Measurements from ENCODE around the gene CCDC74B. TPM values are rescaled to one million over a fixed set of nuclear protein-coding genes. Genes with fewer than 3 reads are reported as not detected.

CCDC74B gene
- total RNA-seq, 1 donor from 2014 or later = 8.8 TPM

DNA sequence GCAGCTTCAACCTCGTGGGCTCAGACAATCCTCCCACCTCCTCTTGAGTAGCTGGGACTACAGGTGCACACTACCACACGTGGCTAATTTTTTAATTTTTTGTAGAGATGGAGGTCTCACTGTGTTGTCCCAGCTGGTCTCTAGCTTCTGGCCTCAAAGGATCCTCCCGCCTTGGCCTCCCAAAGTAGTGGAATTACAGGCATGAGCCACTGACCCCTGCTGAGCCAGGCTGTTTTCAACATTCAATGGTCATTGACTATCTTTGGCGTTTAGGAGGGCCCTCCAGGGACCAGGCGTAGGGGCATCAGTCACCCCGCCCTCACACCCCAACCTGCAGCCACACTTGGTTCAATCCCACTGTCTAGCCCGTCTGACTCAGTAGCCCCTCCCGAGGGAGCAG, 42.4 kb upstream of the CCDC74B start:
- H2AFZ ChIP-seq (replicated peaks) = no peak overlapping the region
- no peaks in the 10 kb centered on the region for H4K20me1 ChIP-seq (ENCODE audit: low read depth)
- no peak overlapping the region for H3K4me3 Mint-ChIP-seq
- peaks cover 14% of the 10 kb centered on the region for H3K4me1 ChIP-seq
- no peaks in the 10 kb centered on the region for H3K36me3 ChIP-seq
- H3F3A ChIP-seq (ENCODE audit: low read depth) = peaks cover 12% of the 10 kb centered on the region
- peaks cover 13% of the 10 kb centered on the region for H3K4me1 Mint-ChIP-seq
- H3K4me3 ChIP-seq = no peak overlapping the region
- H3K27me3 Mint-ChIP-seq (ENCODE audit: insufficient read depth, low read depth) = peaks cover 2% of the 10 kb centered on the region
- TF ChIP-seq EZH2 (IDR thresholded peaks at IDR 0.05) (no peak), EZH2phosphoT487 (IDR thresholded peaks at IDR 0.05) (no peak)
- TF ChIP-seq, protein P1, sequence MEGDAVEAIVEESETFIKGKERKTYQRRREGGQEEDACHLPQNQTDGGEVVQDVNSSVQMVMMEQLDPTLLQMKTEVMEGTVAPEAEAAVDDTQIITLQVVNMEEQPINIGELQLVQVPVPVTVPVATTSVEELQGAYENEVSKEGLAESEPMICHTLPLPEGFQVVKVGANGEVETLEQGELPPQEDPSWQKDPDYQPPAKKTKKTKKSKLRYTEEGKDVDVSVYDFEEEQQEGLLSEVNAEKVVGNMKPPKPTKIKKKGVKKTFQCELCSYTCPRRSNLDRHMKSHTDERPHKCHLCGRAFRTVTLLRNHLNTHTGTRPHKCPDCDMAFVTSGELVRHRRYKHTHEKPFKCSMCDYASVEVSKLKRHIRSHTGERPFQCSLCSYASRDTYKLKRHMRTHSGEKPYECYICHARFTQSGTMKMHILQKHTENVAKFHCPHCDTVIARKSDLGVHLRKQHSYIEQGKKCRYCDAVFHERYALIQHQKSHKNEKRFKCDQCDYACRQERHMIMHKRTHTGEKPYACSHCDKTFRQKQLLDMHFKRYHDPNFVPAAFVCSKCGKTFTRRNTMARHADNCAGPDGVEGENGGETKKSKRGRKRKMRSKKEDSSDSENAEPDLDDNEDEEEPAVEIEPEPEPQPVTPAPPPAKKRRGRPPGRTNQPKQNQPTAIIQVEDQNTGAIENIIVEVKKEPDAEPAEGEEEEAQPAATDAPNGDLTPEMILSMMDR (IDR thresholded peaks at IDR 0.05) = no peak
- no peak overlapping the region for H3K9ac ChIP-seq
- H3K79me2 ChIP-seq (ENCODE audit: low read depth) = peaks cover 8% of the 10 kb centered on the region
- H3K36me3 Mint-ChIP-seq = peaks cover 6% of the 10 kb centered on the region
- no peaks in the 10 kb centered on the region for H3K9me3 Mint-ChIP-seq
- H3K9me3 ChIP-seq (ENCODE audit: low read depth) = no peaks in the 10 kb centered on the region
- no peak overlapping the region for H3K4me2 ChIP-seq
- H3K27me3 ChIP-seq = no peaks in the 10 kb centered on the region
- no peak for DNase-seq (ENCODE audit: low spot score)
- no peak overlapping the region for H3K27ac ChIP-seq
- no peak overlapping the region for H3K27ac Mint-ChIP-seq

GRCh38 chr2:130186391-130186790, 41.5 kb upstream of the CCDC74B start:
- H4K20me1 ChIP-seq (ENCODE audit: low read depth) = no peaks in the 10 kb centered on the region
- TF ChIP-seq EZH2 (IDR thresholded peaks at IDR 0.05) (no peak), EZH2phosphoT487 (IDR thresholded peaks at IDR 0.05) (no peak)
- TF ChIP-seq, protein P1 (IDR thresholded peaks at IDR 0.05) = no peak
- no peak overlapping the region for H2AFZ ChIP-seq (replicated peaks)
- H3F3A ChIP-seq (ENCODE audit: low read depth) = peaks cover 12% of the 10 kb centered on the region
- no peak for DNase-seq (ENCODE audit: low spot score)
- H3K4me1 ChIP-seq = peaks cover 14% of the 10 kb centered on the region
- peaks cover 8% of the 10 kb centered on the region for H3K79me2 ChIP-seq (ENCODE audit: low read depth)
- H3K4me3 ChIP-seq = no peak overlapping the region
- H3K9ac ChIP-seq = no peak overlapping the region
- H3K27me3 ChIP-seq = no peaks in the 10 kb centered on the region
- no peaks in the 10 kb centered on the region for H3K9me3 Mint-ChIP-seq
- peaks cover 13% of the 10 kb centered on the region for H3K4me1 Mint-ChIP-seq
- H3K27me3 Mint-ChIP-seq (ENCODE audit: insufficient read depth, low read depth) = peaks cover 2% of the 10 kb centered on the region
- H3K4me3 Mint-ChIP-seq = peak overlapping the region; percentile 41
- no peaks in the 10 kb centered on the region for H3K9me3 ChIP-seq (ENCODE audit: low read depth)
- no peak overlapping the region for H3K4me2 ChIP-seq
- H3K36me3 Mint-ChIP-seq = peaks cover 2% of the 10 kb centered on the region
- no peaks in the 10 kb centered on the region for H3K36me3 ChIP-seq
- no peak overlapping the region for H3K27ac ChIP-seq
- no peak overlapping the region for H3K27ac Mint-ChIP-seq

DNA sequence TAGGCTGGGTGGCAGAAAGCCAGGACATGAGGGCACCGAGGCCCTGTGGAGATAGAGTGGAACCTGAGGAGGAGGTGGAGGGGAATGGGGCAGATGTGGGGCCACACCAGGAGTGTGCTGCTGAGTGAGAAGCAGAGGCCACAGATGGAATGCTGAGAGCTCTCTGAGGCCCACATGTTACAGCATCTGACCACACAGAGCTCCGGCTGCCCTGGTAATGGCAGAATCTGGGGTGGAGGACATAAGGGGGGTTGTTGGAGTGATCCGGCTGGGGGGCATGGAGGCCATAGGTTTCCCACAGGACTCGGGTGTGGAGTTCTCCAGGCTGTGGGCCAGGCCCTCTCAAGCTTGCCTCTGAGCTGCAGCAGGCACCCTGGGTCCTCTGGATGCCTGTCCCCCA, 41.0 kb upstream of the CCDC74B start:
- H3K79me2 ChIP-seq (ENCODE audit: low read depth) = peaks cover 13% of the 10 kb centered on the region

More for the DNA sequence above, 41.0 kb upstream of the CCDC74B start:
- Mint-ChIP-seq H3K36me3 (no peaks in the 10 kb centered on the region), H3K4me1 (peaks cover 15% of the 10 kb centered on the region), H3K27me3 (ENCODE audit: insufficient read depth, low read depth) (peaks cover 2% of the 10 kb centered on the region), H3K9me3 (no peaks in the 10 kb centered on the region), H3K4me3 (peak overlapping the region; percentile 41), H3K27ac (no peak overlapping the region)
- Histone ChIP-seq H3K27me3 (no peaks in the 10 kb centered on the region), H4K20me1 (ENCODE audit: low read depth) (no peaks in the 10 kb centered on the region), H3K9ac (no peak overlapping the region), H3K4me1 (peaks cover 14% of the 10 kb centered on the region), H3K27ac (no peak overlapping the region), H3F3A (ENCODE audit: low read depth) (peaks cover 12% of the 10 kb centered on the region), H3K36me3 (no peaks in the 10 kb centered on the region), H3K4me3 (no peak overlapping the region), H3K4me2 (no peak overlapping the region), H3K9me3 (ENCODE audit: low read depth) (no peaks in the 10 kb centered on the region), H2AFZ (replicated peaks) (no peak overlapping the region)
- DNase-seq (ENCODE audit: low spot score) = no peak
- TF ChIP-seq EZH2phosphoT487 (IDR thresholded peaks at IDR 0.05) = no peak
- no peak for TF ChIP-seq EZH2 (IDR thresholded peaks at IDR 0.05)
- TF ChIP-seq, protein P1 (IDR thresholded peaks at IDR 0.05) = no peak

Measured in neural progenitor cell (in vitro differentiated cells).